HepG2 (cell line): ENCODE data around the gene ST14. TPM values are rescaled to one million over a fixed set of nuclear protein-coding genes. Genes with fewer than 3 reads are reported as not detected.

ENCODE experiments used
- ARNT ChIP-seq: fragments of 450-650 bp; IDR thresholded peaks from 2 replicates; pipeline ENCODE4 v1.6.1; 2017
- BCL6 ChIP-seq: IDR thresholded peaks from 2 replicates; pipeline ENCODE4 v1.6.1; 2016; ENCODE audit warnings: missing genetic modification reagents, missing compliant biosample characterization
- CREB3 ChIP-seq: sonication (generic); formaldehyde crosslinking; IDR thresholded peaks from 2 replicates; pipeline ENCODE4 v1.5.0; 2020; ENCODE audit warnings: missing genetic modification reagents
- CTCF ChIP-seq: sonication (generic); formaldehyde crosslinking; IDR thresholded peaks from 2 replicates; pipeline ENCODE4 v1.5.0; 2020; ENCODE audit warnings: mild to moderate bottlenecking, missing genetic modification reagents, moderate library complexity
- FOSL2 ChIP-seq: sonication (generic); formaldehyde crosslinking; IDR thresholded peaks from 2 replicates; pipeline ENCODE4 v1.4.0; 2020; ENCODE audit warnings: missing genetic modification reagents
- GABPA ChIP-seq, 2 experiments: IDR thresholded peaks; 2 replicates each; pipeline ENCODE4 v1.6.1; 2011 to 2016; ENCODE audit warnings: low read depth in 2 of 2, low read length in 1 of 2, missing biosample characterization in 1 of 2, missing genetic modification characterization in 1 of 2
- GATAD2A ChIP-seq: IDR thresholded peaks from 2 replicates; pipeline ENCODE4 v1.6.1; 2016
- HES4 ChIP-seq: sonication (generic); formaldehyde crosslinking; IDR thresholded peaks from 2 replicates; pipeline ENCODE4 v1.9.0; 2021; ENCODE audit warnings: mild to moderate bottlenecking, missing genetic modification reagents, borderline replicate concordance
- JUNB ChIP-seq: sonication (generic); formaldehyde crosslinking; IDR thresholded peaks from 2 replicates; pipeline ENCODE4 v1.8.0; 2022; ENCODE audit warnings: missing genetic modification reagents, mild to moderate bottlenecking, borderline replicate concordance
- MED8 ChIP-seq: sonication (generic); formaldehyde crosslinking; IDR thresholded peaks from 2 replicates; pipeline ENCODE4 v1.8.1; 2023; ENCODE audit warnings: mild to moderate bottlenecking, missing genetic modification reagents; ENCODE audit not compliant: insufficient replicate concordance
- MLXIP ChIP-seq: sonication (generic); formaldehyde crosslinking; IDR thresholded peaks from 2 replicates; pipeline ENCODE4 v1.9.0; 2021; ENCODE audit warnings: missing genetic modification reagents, borderline replicate concordance
- POLR2AphosphoS5 ChIP-seq: IDR thresholded peaks from 2 replicates; pipeline ENCODE4 v1.6.1; 2012; ENCODE audit warnings: low read depth, low read length
- PTBP1 ChIP-seq: fragments of 200-400 bp; formaldehyde crosslinking; IDR thresholded peaks from 2 replicates; pipeline ENCODE4 v1.6.1; 2018; ENCODE audit warnings: low read length, low read depth; ENCODE audit not compliant: poor library complexity, severe bottlenecking
- RNF2 ChIP-seq: fragments of 450-650 bp; conservative IDR thresholded peaks from 2 replicates; pipeline ENCODE4 v1.6.1; 2016; ENCODE audit warnings: low read depth
- ZBTB34 ChIP-seq: sonication (generic); formaldehyde crosslinking; IDR thresholded peaks from 2 replicates; pipeline ENCODE4 v1.8.0; 2022; ENCODE audit warnings: mild to moderate bottlenecking, missing genetic modification reagents
- ZNF101 ChIP-seq: sonication (generic); formaldehyde crosslinking; IDR thresholded peaks from 2 replicates; pipeline ENCODE4 v1.4.0; 2020; ENCODE audit warnings: mild to moderate bottlenecking, low read depth, missing genetic modification reagents, borderline replicate concordance
- ZNF12 ChIP-seq: sonication (generic); formaldehyde crosslinking; IDR thresholded peaks from 2 replicates; pipeline ENCODE4 v1.5.0; 2020; ENCODE audit warnings: missing genetic modification reagents
- ZNF136 ChIP-seq: sonication (generic); formaldehyde crosslinking; IDR thresholded peaks from 2 replicates; pipeline ENCODE4 v1.8.1; 2022; ENCODE audit warnings: low read depth, mild to moderate bottlenecking, moderate library complexity, missing genetic modification reagents
- ZNF207 ChIP-seq: fragments of 450-650 bp; IDR thresholded peaks from 2 replicates; pipeline ENCODE4 v1.6.1; 2016; ENCODE audit warnings: antibody characterized with exemption, borderline replicate concordance
- ZNF274 ChIP-seq: sonication (generic); formaldehyde crosslinking; IDR thresholded peaks from 2 replicates; pipeline ENCODE4 v1.5.1; 2020; ENCODE audit warnings: mild to moderate bottlenecking, missing genetic modification reagents
- ZNF3 ChIP-seq: IDR thresholded peaks from 2 replicates; pipeline ENCODE4 v1.7.0; 2017; ENCODE audit warnings: inconsistent platforms
- ZNF446 ChIP-seq: sonication (generic); formaldehyde crosslinking; IDR thresholded peaks from 2 replicates; pipeline ENCODE4 v1.5.0; 2020; ENCODE audit warnings: mild to moderate bottlenecking, missing genetic modification reagents
- ZNF605 ChIP-seq: sonication (generic); formaldehyde crosslinking; IDR thresholded peaks from 2 replicates; pipeline ENCODE4 v1.8.0; 2022; ENCODE audit warnings: mild to moderate bottlenecking, missing genetic modification reagents
- ZNF720 ChIP-seq: sonication (generic); formaldehyde crosslinking; IDR thresholded peaks from 2 replicates; pipeline ENCODE4 v1.4.0; 2020; ENCODE audit warnings: missing genetic modification reagents
- ZNF839 ChIP-seq: sonication (generic); formaldehyde crosslinking; IDR thresholded peaks from 2 replicates; pipeline ENCODE4 v1.4.0; 2020; ENCODE audit warnings: missing genetic modification reagents, mild to moderate bottlenecking, borderline replicate concordance
- polyA plus RNA-seq, 8 experiments: library from polyadenylated mRNA; depleted of rRNA in 3 of 8; stranded (reverse) in 7 of 8; unstranded in 1 of 8; fragments of >200 nt; fragmentation: Illumina TruSeq in 4 of 8; extraction: Trizol in 4 of 8; gene quantifications; 2 replicates each; pipeline versions ENCODE4 v1.2.1 to v1.2.3, GENCODE V29; 2011 to 2016; ENCODE audit warnings: low read depth in 4 of 8, missing spikeins in 1 of 8, mixed read lengths in 1 of 8; ENCODE audit not compliant: insufficient read depth in 1 of 8
- total RNA-seq, 5 experiments: library from RNA; depleted of rRNA; stranded (reverse); fragments of >200 nt; fragmentation: Illumina TruSeq; extraction: Trizol; gene quantifications; 2 replicates each; pipeline ENCODE4 v1.2.3, GENCODE V29; 2016; ENCODE audit warnings: low read depth in 1 of 5

ST14 gene
- total and polyA plus RNA-seq, 2 of the 13 experiments (the other 11 are each of a cell fraction or from before 2014, with no cell fraction given): 0.88 to 1.4 TPM

- TF ChIP-seq MLXIP (CRISPR knock-in tag) (no peak), ZNF605 (CRISPR knock-in tag) (no peak), CTCF (peak; percentile 55), ZNF446 (CRISPR knock-in tag) (no peak), ZNF12 (peak; percentile 60; the same call in 1 of the 2 replicates), PTBP1 (no peak), HES4 (no peak), BCL6 (CRISPR knock-in tag) (peak; percentile 95), ARNT (no peak), GABPA (IDR thresholded peaks at IDR 0.05; ENCODE audit: low read depth, low read length) (0 out of 2 replicates have a peak, but pooled peaks have one; percentile 27), GABPA (CRISPR knock-in tag; IDR thresholded peaks at IDR 0.05; ENCODE audit: low read depth) (peak; percentile 89), JUNB (CRISPR knock-in tag) (peak; percentile 80; the same call in 1 of the 2 replicates), CREB3 (CRISPR knock-in tag) (no peak), ZBTB34 (no peak; the same call in 1 of the 2 replicates), ZNF720 (CRISPR knock-in tag) (no peak), ZNF136 (CRISPR knock-in tag) (no peak), ZNF207 (no peak), POLR2AphosphoS5 (no peak), RNF2 (no peak), MED8 (CRISPR knock-in tag) (no peak), FOSL2 (CRISPR knock-in tag) (peak; percentile 99), ZNF3 (CRISPR knock-in tag) (peak; percentile 85), ZNF274 (CRISPR knock-in tag) (no peak), GATAD2A (peak; percentile 92), ZNF839 (CRISPR knock-in tag) (no peak), ZNF101 (no peak)
Measured at GRCh38 chr11:130124096-130124495, 35.5 kb upstream of the ST14 start (continued).
